Fibroblast of skin of right quadriceps (primary cell): Measurements from ENCODE around the gene ST8SIA1.
"Not testable (repeated sequence)": the region's sequence is repeated elsewhere in the genome, so short reads cannot be mapped to it uniquely, and the experiment has no call there.

Experiments used
- DNase-seq: peaks from one replicate; pipeline ENCODE4 v3.0.0-alpha.2; 2013

The ST8SIA1 gene

GRCh38 chr12:22334410-22335100 is at the start of gene ST8SIA1:
TSS of gene ST8SIA1 (minus strand) at chr12:22334707. CDS start at chr12:22334232, 475 bp downstream.
- DNase-seq: peak; percentile 12

GRCh38 chr12:22380031-22380430 is 45.5 kb upstream of the ST8SIA1 start:
- DNase-seq: no peak

GRCh38 chr12:22377731-22378496 is 43.4 kb upstream of the ST8SIA1 start:
- no peak for DNase-seq

- not testable (repeated sequence) for DNase-seq
Observed at GRCh38 chr12:22376596-22377150, 42.2 kb upstream of the ST8SIA1 start.

GRCh38 chr12:22374508-22374907 is 40.0 kb upstream of the ST8SIA1 start:
- no peak for DNase-seq

GRCh38 chr12:22372277-22372837 is 37.9 kb upstream of the ST8SIA1 start:
- no peak for DNase-seq

- DNase-seq: no peak
Observed at GRCh38 chr12:22366181-22366580, 31.7 kb upstream of the ST8SIA1 start.

- DNase-seq: no peak
Observed at GRCh38 chr12:22361785-22362184, 27.3 kb upstream of the ST8SIA1 start.

GRCh38 chr12:22360774-22361173 is 26.3 kb upstream of the ST8SIA1 start:
- no peak for DNase-seq

- no peak for DNase-seq
Observed at GRCh38 chr12:22357531-22357930, 23.0 kb upstream of the ST8SIA1 start.

GRCh38 chr12:22356231-22356630 is 21.7 kb upstream of the ST8SIA1 start:
- DNase-seq: no peak

- no peak for DNase-seq
Observed at GRCh38 chr12:22355011-22355580, 20.6 kb upstream of the ST8SIA1 start.

GRCh38 chr12:22353615-22354325 is 19.3 kb upstream of the ST8SIA1 start:
- DNase-seq: no peak

GRCh38 chr12:22350886-22351285 is 16.4 kb upstream of the ST8SIA1 start:
- DNase-seq: no peak

- DNase-seq: no peak
Observed at GRCh38 chr12:22348208-22348607, 13.7 kb upstream of the ST8SIA1 start.

GRCh38 chr12:22340143-22340542 is 5.6 kb upstream of the ST8SIA1 start:
- DNase-seq: no peak

GRCh38 chr12:22339691-22340090 is 5.2 kb upstream of the ST8SIA1 start:
- no peak for DNase-seq

- no peak for DNase-seq
Observed at GRCh38 chr12:22335794-22336166, 1.3 kb upstream of the ST8SIA1 start.

GRCh38 chr12:22333713-22334409 is 646 bp downstream of the ST8SIA1 start:
- DNase-seq: no peak

- DNase-seq: peak; percentile 52
Observed at GRCh38 chr12:22333186-22333712, 1.3 kb downstream of the ST8SIA1 start.

- DNase-seq: no peak
Observed at GRCh38 chr12:22332202-22332601, 2.3 kb downstream of the ST8SIA1 start.

- no peak for DNase-seq
Observed at GRCh38 chr12:22329621-22330020, 4.9 kb downstream of the ST8SIA1 start.
